Psoas muscle (tissue), 8 donors: ENCODE data around the gene AGTRAP. TPM values are rescaled to one million over a fixed set of nuclear protein-coding genes. Genes with fewer than 3 reads are reported as not detected.

Experiments
- ATAC-seq, 4 donors: fragments of 200-7000 bp; cut with Tn5 transposase; one replicate each; pipeline ENCODE4 v1.9.1; 2020; ENCODE audit warnings: moderate library complexity in 3 of 4, mild to moderate bottlenecking in 2 of 4
- DNase-seq, 2 donors: peaks; one replicate each; pipeline ENCODE4 v3.0.0-alpha.2; 2020
- H3K27ac ChIP-seq: fragments of 200-600 bp; one replicate; pipeline ENCODE4 v1.8.0; 2022
- H3K27me3 ChIP-seq, 3 donors: fragments of 200-600 bp in 1 of 3; one replicate each; pipeline versions ENCODE4 v1.6.1 to v1.8.0; 2013 to 2022; ENCODE audit warnings: low read length in 2 of 3, mild to moderate bottlenecking in 2 of 3, moderate library complexity in 1 of 3; ENCODE audit not compliant: insufficient read depth in 3 of 3
- H3K36me3 ChIP-seq, 2 donors: fragments of 200-600 bp in 1 of 2; one replicate each; pipeline versions ENCODE4 v1.6.1 to v1.8.0; 2013 to 2022; ENCODE audit warnings: low read depth in 1 of 2, mild to moderate bottlenecking in 1 of 2, moderate library complexity in 1 of 2; ENCODE audit not compliant: insufficient read depth in 1 of 2
- H3K4me1 ChIP-seq: fragments of 200-600 bp; one replicate; pipeline ENCODE4 v1.8.0; 2022
- H3K4me3 ChIP-seq: fragments of 200-600 bp; one replicate; pipeline ENCODE4 v1.8.0; 2022; ENCODE audit warnings: mild to moderate bottlenecking
- H3K9me3 ChIP-seq: fragments of 200-600 bp; one replicate; pipeline ENCODE4 v1.8.0; 2022
- CTCF ChIP-seq: fragments of 200-600 bp; IDR thresholded peaks from one replicate; pipeline ENCODE4 v1.8.0; 2022; ENCODE audit warnings: antibody characterized with exemption
- WGBS, 3 donors: extraction: QIAGEN DNeasy Blood & Tissue Kit; methylation state at CpG; one replicate each; pipeline versions ENCODE4 v1.1.6 to v1.1.7; 2013; 5-methylcytosine and 5-hydroxymethylcytosine counted together
- intact Hi-C, 2 donors: fragments of 100-400 bp; cut with DNase I; formaldehyde crosslinking; loops; one replicate each; pipeline versions ENCODE4 v1.11.0 to v1.14.2; 2022
- long read RNA-seq, 2 donors: library from polyadenylated mRNA; unstranded; transcript quantifications; one replicate each; pipeline ENCODE4 v2.0.0, GENCODE V29; 2021
- polyA plus RNA-seq, 3 donors: library from polyadenylated mRNA; stranded (reverse); fragments of 200-250 nt; gene quantifications; one replicate each; pipeline ENCODE4 v1.2.3, GENCODE V29; 2013
- total RNA-seq, 4 donors: library from RNA; stranded (reverse); fragmentation: NEBNext Ultra II Directional in 2 of 4; extraction: Animal tissue kit (Norgen Biotek cat#: 25700) in 2 of 4; gene quantifications; one replicate each; pipeline versions ENCODE4 v1.2.1 to v1.2.4, GENCODE V29; 2021 to 2023
- donor health status: healthy with polysubstance abuse.
- donor health status: DM: no; HTN: no; CAD: no; lungs with moderate emphysema.
- donor health status: Bipolar disorder and iron deficiency.
- donor health status: healthy.
- donor health status: DM: yes; HTN: yes; CAD: no.
- donor health status: DM: no; HTN: no; CAD: no.
- donor health status: DM: no; HTN: no; CAD: no.
- donor health status: DM: yes; HTN: yes; CAD: no.

Gene AGTRAP
- 10 to 100 TPM; 28.5 to 46.0 (median 42.2) TPM for total RNA-seq
- 100 to 1,000 TPM in 2 of 3 donors, 10 to 100 TPM in 1; 36.9 to 179 (median 138) TPM for polyA plus RNA-seq
- long read RNA-seq, donor 1, transcript AGTRAP-201 (5 exons, 1,107 nt), result major isoform, 50 of 64 reads
- long read RNA-seq, donor 1, partial matches to known transcripts, result 4 of 64 reads
- long read RNA-seq, donor 1, other reads (novel, unspliced or antisense), result 6 of 64 reads
- long read RNA-seq, donor 2, transcript AGTRAP-205 (6 exons, 786 nt), result minor isoform, 10 of 107 reads
- long read RNA-seq, donor 2, transcript AGTRAP-201 (5 exons, 1,107 nt), result major isoform, 76 of 107 reads
- long read RNA-seq, donor 2, transcript AGTRAP-203 (5 exons, 1,100 nt), result minor isoform, 6 of 107 reads
- long read RNA-seq, donor 2, partial matches to known transcripts, result 3 of 107 reads
- long read RNA-seq, donor 2, other reads (novel, unspliced or antisense), result 10 of 107 reads

DNA sequence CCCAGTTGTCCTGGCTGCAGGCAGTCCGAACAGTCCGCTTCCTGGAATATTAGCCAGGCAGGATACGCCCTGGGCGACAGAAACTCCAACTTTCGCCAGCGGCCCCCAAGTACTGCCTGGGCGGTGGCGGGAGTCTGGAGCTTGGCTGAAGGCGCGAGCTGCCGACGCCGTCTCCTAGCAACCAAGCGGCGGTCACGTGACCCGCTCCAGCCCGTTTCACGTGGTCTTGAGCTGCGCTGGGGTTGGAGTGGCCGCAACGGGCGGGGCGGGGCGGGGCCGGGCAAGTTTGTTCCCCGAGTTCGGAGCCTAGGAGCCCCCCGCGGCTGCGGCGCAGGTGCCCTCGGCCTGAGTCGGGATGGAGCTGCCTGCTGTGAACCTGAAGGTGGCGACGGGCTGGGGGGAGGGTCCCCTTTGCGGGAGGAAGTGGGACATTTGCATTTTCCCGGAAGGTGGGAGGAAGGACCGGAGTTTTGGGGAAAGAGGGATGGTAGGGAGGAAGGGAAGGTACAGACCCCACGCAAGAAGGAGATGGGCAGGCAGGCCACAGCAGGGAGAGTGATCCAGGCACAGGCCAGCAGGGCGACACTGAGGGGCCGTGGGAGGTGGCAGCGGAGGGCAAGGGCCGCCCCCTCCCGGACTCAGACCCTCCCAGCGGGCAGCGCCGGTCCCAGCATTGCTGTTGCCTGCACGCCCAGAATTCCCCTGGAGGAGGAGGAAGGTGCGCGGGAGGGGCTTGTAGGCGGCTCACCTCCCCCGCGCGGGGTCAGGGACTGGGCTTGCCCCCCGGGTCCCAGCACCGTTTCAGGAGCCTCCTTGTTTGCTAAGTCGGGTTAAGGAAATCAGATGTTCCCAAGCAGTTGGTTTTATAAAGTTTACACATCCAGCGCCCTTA lies at the start of gene AGTRAP:
AGTRAP (plus strand) TSS at position 283 of the 892 bp plus-strand sequence; CDS start at position 356, 73 bp downstream.
- H3K36me3 ChIP-seq, result no peaks in the 10 kb centered on the region
- WGBS, 3 donors, result 0 to 1% (median 1%) methylated on average over 51 to 59 of the region's 59 CpGs
- H3K27me3 ChIP-seq, result no peaks in the 10 kb centered on the region
- peak within 1 kb of the TSS; percentile 87 for H3K27ac ChIP-seq
- peak within 1 kb of the TSS; percentile 72 for H3K4me3 ChIP-seq
- DNase-seq (peak; percentile 97 to 99), ATAC-seq (peak; percentile 77 to 89 (median 84))
- H3K4me1 ChIP-seq, result peaks cover 17% of the 10 kb centered on the region
- TF ChIP-seq CTCF, result no peak
- H3K9me3 ChIP-seq, result no peaks in the 10 kb centered on the region
- intact Hi-C loops, result loop anchor here in 1 of 2 donors (5.0 to 10.0 kb wide), 2 partner anchors 51 to 461 kb away; partner anchors contain the start of gene UBIAD1

- 91 to 99% (median 96%) methylated on average over 4 of the region's 4 CpGs for WGBS, 3 donors
- Histone ChIP-seq H3K36me3 (no peaks in the 10 kb centered on the region), H3K27ac (no peak overlapping the region), H3K4me1 (no peaks in the 10 kb centered on the region), H3K9me3 (no peaks in the 10 kb centered on the region), H3K27me3 (peaks cover 0 to 40% (median 23%) of the 10 kb centered on the region in 3 donors), H3K4me3 (no peak overlapping the region)
- intact Hi-C loops, result no loop called here
- ATAC-seq (no peak), DNase-seq (no peak)
- TF ChIP-seq CTCF, result no peak
These were observed 47.4 kb upstream of the AGTRAP start for GRCh38 chr1:11688506-11688905.

GRCh38 chr1:11690397-11691301 lies 45.3 kb upstream of the AGTRAP start:
- Histone ChIP-seq H3K36me3 (no peaks in the 10 kb centered on the region), H3K9me3 (no peaks in the 10 kb centered on the region), H3K4me1 (no peaks in the 10 kb centered on the region), H3K27me3 (peaks cover 0 to 50% (median 23%) of the 10 kb centered on the region in 3 donors), H3K4me3 (peak overlapping the region; percentile 55), H3K27ac (no peak overlapping the region)
- 7 to 8% (median 7%) methylated on average over 58 to 64 of the region's 64 CpGs for WGBS, 3 donors
- intact Hi-C loops, result no loop called here
- no peak for DNase-seq
- ATAC-seq, result no peak
- no peak for TF ChIP-seq CTCF

DNA sequence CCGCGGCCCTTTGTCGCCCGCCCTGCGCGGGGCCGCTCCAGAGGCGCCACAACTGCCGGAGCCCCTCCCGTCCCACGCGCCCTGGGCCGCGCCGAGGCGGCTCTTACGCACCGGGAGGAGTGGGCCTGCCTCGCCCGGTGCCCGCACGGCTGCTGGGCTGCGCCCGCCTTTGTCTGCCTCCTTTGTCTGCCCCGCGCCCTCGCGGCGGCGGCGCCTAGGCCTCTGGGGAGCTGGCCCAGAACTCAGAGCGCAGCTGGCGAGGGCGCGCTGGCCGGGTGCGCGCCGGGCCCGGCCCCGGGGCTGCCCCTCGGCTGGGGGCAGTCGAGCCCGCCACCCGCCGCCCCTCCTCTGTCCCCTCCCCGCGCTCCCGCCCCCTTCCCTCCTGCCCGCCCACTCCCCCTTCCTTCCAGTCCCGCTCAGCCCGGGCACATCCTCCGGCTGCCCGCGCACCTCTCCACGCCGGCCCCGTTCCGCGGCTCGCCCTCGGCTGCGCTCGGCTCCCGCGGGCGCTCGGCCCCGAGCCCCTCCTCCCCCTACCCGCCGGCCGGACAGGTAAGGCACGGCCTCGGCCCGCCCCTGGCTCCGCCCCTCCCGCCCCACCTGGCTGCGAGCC lies 44.5 kb upstream of the AGTRAP start, which contains the start of gene DRAXIN:
DRAXIN (plus strand) TSS at position 409 of the 613 bp plus-strand sequence. CDS start 14,549 bp downstream, outside the sequence.
- intact Hi-C loops, result no loop called here
- Histone ChIP-seq H3K9me3 (no peaks in the 10 kb centered on the region), H3K4me3 (peak within 1 kb of the TSS; percentile 55), H3K27me3 (peaks cover 0 to 55% (median 23%) of the 10 kb centered on the region in 3 donors), H3K27ac (no peak within 1 kb of the TSS), H3K36me3 (no peaks in the 10 kb centered on the region), H3K4me1 (no peaks in the 10 kb centered on the region)
- ATAC-seq, result peak in 1 of 4 donors; percentile 24
- no peak for DNase-seq
- 0 to 1% (median 1%) methylated on average over 41 to 78 of the region's 78 CpGs for WGBS, 3 donors
- TF ChIP-seq CTCF, result no peak
